GM21529 (cell line): ENCODE results near the gene CGB3.
"Not testable (repeated sequence)": the region's sequence is repeated elsewhere in the genome, so short reads cannot be mapped to it uniquely, and the experiment has no call there.

Experiments used
- ATAC-seq: cut with Tn5 transposase; IDR thresholded peaks from one replicate; pipeline ENCODE4 v1.9.1; 2021; ENCODE audit not compliant: unreplicated experiment

CGB3 gene

DNA sequence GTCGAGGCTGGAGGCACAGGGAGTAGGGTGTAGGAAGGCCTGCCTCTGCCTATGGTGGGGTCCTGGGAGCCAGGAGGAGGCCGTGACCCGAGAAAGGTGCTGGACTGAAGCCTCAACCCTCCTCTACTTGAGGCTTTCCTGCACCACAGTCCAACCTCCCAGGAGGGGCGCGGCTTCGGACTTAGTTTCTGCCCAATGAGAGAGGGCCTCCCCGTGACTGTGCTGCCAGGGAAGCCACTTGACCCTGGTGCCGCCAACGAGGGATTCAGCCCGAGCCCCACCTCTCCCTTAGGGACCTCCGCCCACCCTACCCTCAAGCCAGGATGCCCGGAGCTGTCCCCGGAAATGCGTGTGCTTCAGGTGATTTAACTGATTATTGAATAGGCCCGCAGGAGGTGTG is at the start of gene CGB3:
TSS of gene CGB3 (minus strand) at position 101 of the 400 bp plus-strand sequence. CDS start 362 bp downstream, outside the sequence.
- not testable (repeated sequence) for ATAC-seq

DNA sequence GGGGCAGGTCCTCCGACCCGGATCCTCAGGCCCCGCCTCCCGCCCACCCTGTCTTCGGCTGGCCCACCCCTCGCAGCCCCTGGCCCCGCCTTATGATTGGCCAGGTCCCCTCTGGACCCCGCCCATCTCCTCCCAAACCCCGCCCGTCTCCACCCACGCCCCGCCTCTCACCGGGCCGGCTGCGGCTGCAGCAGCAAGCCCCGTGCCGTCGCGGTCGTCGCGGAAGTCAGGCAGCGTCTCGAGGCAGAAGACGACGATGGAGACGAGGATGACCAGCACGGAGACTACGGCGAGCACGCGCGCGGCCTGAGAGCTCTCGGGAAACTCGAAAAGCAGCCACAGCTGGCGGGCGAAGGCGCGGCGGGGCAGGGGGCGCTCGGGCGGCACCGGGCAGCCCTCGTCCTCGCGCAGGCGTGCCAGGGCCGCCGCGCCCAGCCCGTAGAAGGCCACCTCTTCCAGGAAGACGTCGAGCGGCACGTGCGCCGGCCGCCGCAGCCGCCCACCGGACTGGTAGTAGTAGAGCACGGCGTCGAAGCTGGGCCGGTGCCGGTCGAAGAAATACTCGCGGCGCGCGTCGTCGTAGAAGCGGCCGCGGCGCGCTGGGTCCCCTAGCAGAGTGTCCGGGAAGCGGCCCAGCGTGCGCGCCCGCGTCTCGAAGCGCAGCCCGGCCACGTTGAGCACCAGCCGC is 47.9 kb upstream of the CGB3 start:
- ATAC-seq, result no peak

DNA sequence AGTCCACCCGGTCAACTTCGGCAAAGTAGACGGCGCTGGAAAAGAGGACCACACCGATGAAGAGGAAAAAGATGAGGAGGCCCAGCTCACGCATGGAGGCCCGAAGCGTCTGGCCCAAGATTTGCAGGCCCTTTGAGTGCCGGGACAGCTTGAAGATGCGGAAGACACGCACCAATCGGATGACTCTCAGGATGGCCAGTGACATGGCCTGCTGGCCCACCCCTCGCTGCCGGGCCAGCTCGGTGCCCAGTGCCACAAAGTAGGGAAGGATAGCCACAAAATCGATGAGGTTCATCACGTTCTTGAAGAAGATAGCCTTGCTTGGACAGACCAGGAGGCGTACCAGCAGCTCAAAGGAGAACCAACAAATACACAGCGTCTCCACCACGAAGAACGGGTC is 46.3 kb upstream of the CGB3 start:
- ATAC-seq, result no peak

DNA sequence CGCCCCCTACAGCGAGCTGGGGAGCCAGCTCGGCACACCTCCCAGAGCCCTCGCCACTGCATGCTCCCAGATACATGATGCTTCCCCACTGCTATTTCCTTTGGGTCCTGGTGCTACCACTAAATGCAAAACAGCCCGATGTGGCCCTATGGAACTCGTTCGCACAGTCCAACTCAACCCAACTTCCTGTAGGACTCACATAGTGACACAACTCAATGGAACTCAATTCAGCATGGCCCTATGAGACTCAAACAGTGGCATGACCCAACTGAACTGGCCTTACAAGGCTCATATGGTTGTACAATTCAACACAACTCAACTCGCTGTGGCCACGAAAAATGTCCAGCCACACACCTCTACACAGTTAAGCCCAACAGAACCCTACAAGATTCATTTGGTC is 44.9 kb upstream of the CGB3 start:
- ATAC-seq, result no peak

DNA sequence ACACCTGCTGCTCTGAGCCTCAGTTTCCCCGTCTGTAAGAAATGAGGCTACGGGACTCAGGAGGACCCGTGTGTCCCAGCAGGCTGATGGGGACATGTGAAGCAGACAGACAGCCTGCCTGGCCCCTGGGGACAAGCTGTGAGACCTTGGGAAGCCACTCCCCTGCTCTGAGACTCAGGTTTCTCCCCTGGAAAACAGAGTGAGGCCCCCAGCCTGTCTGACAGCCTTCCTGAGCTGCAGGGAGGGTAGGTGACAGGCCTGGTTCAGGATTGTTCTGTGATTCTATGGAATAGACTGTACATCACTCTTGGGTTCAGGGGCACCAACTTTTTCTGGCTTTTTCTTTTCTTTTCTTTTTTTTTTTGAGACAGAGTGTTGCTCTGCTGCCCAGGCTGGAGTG is 43.4 kb upstream of the CGB3 start:
- ATAC-seq, result no peak

DNA sequence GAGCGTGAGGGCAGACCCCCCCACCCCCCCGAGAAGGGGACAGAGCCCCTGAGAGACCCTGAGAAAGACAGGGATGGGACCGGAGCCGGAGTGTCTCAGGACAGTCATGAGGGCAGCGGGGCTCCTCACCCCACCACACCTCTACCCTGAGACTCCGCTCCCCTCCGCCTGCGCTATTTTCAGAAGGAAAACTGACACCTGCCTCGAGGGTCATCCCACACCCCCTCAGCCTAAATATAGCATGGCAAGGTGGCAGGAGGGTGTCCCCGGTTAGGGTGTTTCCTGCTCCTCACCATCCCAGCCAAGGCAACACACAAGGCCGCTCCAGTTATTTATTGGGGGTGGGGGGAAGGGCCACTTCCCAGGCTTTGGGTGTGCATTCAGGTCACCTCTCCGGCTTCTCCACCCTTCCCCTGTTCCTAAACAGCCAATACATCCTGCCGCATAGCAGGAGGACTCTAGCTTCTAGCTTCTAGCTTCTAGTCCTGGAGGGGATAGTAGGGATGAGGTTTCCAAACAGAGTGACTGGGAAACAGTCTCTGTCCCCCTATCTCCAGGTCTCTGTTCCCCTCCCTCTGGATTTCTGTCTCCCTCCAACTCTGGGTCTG is 41.9 kb upstream of the CGB3 start:
- ATAC-seq, result no peak

DNA sequence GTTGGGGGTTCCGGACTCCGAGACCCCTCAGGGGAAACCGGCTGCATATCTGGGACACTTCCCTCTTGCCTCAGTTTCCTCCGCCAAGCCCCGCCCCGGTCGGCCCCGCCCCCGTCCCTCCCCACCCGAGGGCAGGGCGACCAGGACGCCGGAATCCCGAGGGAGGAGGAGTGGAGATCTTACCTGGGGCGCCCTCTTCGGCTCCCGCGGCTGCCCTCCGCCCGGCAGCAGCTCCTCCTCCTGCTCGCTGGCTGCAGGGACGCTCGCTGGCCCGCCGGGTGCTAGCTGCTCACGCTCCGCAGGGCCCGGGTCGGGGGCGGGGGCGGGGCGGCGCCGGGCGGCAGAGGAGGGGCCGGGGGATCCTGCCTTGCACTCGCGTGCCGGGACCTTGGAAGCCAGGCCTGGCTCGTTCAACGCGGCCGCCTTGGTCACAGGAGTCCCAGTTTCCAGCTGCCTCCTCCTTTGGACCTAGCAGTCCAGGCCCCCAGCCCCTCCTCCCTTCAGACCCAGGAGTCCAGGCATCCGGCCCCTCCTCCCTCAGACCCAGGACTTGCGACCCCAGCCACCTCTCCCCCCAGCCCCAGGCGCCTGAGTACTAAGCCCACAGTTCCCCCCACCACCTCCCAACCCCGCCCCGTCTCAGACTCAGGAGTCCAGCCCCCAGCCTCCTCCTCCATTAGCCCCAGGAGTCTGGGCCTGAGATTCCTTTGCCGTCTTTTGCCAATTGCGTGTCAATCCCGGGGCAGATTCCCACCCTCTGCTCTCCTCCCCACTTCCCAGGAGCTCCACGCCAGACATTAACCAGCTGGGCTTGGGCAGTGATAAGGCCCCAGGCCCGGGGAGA is 40.9 kb upstream of the CGB3 start, which contains the start of gene NTF4:
TSS of gene NTF4 (minus strand) at position 51 of the 844 bp plus-strand sequence. CDS start 2,821 bp downstream, outside the sequence.
- no peak for ATAC-seq

DNA sequence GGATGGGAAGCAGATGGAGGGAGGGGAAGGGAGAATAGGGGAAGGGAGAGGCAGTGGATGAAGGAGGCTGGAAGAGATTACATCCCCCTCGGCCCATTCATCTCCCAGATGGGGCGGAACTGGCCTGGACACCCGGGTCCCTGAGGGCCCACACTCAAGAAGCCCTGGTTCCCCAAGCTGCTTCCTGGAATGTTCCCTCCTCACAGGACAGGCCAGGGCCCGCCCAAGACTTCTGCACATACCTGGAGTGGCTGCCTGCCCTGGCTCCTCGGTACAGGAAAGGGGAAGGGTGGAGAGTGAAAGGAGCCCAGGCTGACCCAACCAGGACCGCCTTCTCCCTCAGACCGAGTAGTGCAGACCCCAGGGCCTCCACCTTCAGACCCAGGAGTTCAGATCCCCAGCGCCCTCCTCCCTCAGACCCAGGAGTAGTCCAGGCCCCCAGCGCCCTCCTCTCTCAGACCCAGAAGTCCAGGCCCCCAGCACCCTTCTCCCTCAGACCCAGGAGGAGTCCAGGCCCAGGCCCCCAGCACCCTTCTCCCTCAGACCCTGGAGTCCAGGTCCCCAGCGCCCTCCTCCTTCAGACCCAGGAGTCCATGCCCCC is 40.0 kb upstream of the CGB3 start:
- ATAC-seq, result no peak

DNA sequence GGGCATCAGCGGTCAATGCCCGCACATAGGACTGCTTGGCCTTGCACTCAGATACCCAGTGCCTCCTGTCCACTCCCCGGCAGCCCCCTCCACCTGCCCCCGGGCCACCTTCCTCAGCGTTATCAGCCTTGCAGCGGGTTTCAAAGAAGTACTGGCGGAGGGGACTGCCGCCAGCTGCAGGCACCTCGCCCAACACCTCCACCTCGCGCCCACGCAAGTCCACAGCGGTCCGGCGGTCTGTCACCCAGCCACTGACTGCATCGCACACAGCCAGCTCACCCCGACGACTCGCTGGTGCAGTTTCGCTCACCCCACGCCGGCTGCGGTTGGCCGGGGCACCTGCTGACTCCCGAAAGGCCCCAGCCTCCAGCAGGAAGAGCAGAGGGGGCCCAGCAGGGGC is 37.3 kb upstream of the CGB3 start:
- no peak for ATAC-seq

DNA sequence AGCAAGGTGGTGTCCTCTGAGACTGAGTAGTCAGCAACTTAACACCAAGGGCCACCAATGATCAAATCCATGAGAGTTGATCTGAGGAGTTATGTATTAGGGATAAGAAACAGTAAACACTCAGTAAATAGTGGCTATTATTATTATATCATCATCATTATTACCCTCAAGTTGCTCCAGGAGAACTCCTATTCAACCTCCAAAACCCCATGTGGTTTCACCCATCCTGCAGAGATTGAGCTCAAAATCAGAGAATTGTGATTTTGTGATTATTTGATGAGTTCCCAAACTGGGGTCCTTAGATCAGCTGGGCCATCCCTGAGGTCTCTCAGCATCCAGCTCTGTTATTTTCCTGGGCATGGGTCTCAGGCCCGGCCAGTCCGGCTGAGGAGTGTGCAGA is 36.9 kb upstream of the CGB3 start:
- ATAC-seq, result no peak

DNA sequence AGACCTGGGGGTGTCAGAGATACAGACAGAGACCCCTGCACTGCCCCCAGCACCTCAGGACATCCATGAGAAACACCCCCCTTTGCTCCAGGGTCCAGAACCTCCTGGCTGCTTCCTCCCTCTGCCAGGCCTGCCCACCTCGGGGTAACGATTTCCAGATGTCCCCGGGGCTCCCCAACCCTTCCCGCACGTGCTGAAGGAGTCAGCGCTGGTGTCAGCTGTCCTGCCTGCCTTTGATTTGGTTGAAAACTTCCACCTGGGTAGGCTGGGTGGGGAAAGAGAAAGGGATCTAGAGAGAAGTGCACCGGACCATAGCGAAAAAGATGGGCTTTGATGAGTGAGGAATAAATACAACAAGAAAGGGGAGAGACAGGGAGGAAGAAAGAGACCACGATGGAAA is 34.9 kb upstream of the CGB3 start:
- no peak for ATAC-seq

DNA sequence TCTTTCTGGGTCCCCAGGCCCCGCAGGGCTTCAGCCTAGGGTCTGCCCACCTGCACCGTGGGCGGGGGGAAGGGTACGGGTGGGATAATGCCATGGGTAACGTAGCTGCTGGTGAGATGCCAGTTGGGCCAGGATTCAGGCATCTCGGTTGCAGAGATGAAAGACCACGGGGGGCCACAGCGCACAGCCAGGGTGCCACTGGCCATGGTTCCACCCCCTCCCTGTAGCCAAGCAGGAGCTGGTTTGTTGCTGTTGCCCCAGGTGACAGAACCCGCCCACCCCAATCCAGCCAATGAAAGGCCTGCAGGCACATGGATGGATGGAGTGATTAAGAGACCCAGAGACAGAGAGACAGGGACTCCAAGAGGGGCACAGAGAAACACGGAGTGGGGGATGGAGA is 34.4 kb upstream of the CGB3 start:
- no peak for ATAC-seq

DNA sequence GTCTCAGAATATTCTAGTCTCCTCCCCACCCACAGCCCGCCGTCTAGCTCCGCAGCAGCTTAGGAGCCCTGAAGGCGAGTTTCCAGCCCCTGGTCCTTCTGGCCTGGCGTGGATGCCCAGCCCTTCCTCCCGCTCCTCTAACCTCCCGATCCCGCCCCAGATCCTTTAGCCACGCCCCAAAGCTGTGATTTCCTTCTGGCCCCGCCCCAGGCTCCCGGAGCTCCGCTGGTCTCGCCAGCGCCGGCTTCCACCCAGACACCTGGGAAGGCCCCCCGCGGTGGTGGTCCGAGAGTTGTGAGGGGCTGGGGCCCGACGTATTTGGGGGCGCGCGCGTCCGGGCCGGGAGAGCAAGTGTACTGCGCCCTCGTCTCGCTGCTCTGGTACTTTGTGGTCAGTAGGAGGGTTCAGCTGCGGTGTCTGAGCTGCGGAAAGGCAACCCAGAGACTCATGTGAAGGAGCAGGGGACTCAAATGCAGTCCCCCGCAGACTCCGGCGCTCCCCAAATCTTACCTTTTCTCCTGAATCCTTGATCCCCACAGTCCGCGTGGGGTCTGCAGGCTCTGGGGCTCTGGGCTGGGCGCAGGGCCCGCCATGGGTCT is 33.6 kb upstream of the CGB3 start, which contains the start of gene CGB7:
TSS of gene CGB7 (minus strand) at position 114 of the 599 bp plus-strand sequence. CDS start 2,374 bp downstream, outside the sequence.
- no peak for ATAC-seq

DNA sequence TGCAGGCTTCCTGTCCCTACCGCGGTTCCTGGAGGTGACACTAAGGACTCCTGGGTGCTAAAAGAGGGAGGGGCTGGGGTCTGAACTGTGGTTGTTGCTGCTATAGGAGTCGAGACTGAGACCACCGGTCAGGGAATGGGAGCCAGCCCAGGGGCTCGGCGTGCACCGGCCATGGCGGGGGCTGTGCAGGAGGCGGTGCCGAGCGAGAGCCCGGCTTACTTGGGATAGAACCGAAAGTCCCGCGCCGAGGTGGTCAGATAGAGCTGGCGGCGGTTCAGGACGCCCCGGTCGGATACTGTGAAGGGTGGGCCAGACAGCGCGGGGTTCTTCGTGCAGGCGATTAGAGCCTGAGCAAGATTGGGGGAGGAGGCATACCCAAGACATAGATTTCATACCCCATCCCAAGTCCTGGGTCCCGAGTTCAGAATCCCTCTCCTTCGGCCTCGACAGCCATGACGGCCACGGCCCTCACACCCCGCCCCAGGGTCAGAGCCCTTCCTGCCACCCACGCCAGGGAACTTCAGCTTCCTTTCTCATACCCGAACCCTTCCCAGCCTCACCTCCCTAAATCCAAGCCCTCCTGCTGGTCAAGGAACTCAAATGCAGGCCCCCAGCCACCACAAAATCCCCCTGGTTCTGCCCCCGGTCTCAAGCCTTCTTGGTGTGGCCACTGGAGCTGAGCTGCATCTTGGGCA is 32.9 kb upstream of the CGB3 start:
- not testable (repeated sequence) for ATAC-seq

DNA sequence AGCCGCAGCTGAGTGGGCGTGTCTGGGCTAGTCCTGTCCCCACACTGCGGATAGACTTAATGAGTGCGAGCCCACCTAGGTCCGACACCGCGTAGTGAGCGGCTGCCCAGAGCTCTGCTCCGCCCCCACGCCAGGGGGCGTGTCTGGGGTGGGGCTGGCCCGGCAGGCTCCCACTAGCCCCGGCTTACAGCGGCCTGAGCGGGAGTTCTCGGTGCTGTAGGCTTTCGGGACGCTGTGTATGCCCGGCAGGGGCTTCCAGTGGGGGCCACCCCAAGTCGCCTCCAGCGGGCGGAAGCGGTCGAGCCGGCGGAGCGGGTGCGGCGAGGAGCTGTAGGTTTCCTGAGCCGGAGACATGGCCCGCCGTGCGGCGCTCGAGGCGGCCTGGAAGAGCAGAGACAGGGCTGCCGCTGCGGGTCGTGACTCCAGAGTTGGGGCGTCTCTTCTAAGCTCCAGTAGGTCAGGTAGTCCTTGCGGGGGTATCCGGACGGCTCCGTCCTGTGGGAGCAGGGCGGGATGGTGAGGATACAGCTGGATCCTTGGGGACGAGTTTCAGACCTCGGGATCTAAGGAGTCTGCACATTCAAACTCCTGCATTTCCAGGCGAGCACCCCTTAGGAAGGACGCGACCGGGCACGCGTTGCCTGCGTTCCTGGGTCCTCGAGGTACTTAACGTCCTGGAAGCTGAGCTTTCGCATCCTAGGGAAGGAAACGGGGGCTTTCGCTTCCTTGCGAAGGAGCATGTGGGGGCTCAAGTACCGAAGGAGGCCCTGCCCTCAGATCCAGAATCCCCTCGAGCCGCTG is 32.2 kb upstream of the CGB3 start:
- no peak for ATAC-seq

DNA sequence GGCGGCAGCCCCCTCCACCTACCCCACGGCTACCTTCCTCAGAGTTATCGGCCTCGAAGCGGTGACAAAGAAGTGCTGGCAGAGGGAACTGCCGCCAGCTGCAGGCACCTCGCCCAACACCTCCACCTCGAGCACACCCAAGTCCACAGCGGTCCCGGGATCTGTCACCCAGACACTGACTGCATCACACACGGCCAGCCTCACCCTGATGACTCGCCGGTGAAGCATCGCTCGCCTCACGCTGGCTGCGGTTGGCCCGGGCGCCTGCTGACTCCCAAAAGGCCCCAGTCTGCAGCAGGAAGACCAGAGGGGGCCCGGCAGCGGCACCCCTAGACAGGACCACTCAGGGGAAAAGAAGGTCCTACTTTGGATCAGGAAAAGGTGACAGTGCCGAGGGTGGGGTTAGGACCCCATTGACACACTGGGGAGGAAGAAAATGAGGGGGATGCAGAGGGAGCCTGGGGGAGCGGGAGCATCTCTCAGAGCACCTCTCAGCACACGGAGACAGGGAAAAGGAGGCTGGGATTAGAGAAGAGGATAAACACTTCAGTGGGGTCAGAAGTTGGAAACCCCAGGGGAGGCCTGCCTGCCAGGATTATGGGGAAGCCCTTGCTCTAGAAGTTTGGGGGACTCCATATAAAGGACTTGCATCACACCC is 26.4 kb upstream of the CGB3 start:
- ATAC-seq, result not testable (repeated sequence)

DNA sequence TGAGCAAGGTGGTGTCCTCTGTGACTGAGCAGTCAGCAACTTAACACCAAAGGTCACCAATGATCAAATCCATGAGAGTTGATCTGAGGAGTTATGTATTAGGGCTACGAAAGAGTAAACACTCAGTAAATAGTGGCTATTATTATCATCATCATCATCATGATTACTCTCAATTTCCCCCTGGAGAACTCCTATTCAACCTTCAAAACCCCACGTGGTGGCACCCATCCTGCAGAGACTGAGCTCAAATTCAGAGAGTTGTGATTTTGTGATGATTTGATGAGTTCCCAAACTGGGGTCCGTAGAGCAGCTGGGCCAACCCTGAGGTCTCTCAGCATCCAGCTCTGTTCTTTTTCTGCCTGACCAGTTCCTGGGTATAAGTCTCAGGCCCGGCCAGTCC is 25.7 kb upstream of the CGB3 start:
- not testable (repeated sequence) for ATAC-seq

DNA sequence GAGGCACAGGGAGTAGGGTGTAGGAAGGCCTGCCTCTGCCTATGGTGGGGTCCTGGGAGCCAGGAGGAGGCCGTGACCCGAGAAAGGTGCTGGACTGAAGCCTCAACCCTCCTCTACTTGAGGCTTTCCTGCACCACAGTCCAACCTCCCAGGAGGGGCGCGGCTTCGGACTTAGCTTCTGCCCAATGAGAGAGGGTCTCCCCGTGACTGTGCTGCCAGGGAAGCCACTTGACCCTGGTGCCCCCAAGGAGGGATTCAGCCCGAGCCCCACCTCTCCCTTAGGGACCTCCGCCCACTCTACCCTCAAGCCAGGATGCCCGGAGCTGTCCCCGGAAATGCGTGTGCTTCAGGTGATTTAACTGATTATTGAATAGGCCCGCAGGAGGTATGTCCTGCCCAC is 24.9 kb upstream of the CGB3 start, which contains the start of gene CGB8:
TSS of gene CGB8 (minus strand) at position 101 of the 400 bp plus-strand sequence. CDS start 372 bp downstream, outside the sequence.
- ATAC-seq, result not testable (repeated sequence)

DNA sequence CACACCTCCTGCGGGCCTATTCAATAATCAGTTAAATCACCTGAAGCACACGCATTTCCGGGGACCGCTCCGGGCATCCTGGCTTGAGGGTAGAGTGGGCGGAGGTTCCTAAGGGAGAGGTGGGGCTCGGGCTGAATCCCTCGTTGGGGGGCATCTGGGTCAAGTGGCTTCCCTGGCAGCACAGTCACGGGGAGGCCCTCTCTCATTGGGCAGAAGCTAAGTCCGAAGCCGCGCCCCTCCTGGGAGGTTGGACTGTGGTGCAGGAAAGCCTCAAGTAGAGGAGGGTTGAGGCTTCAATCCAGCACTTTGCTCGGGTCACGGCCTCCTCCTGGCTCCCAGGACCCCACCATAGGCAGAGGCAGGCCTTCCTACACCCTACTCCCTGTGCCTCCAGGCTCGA is 19.4 kb upstream of the CGB3 start, which contains the start of gene CGB5:
TSS of gene CGB5 (plus strand) at position 301 of the 400 bp plus-strand sequence. CDS start 362 bp downstream, outside the sequence.
- ATAC-seq, result not testable (repeated sequence)
